Smooth muscle cell of the umbilical artery (primary cell): Measurements from ENCODE around the gene TRPT1. TPM values are rescaled to one million over a fixed set of nuclear protein-coding genes. Genes with fewer than 3 reads are reported as not detected.

Experiments used
- total RNA-seq: library from RNA; depleted of rRNA; stranded (reverse); fragments of >200 nt; gene quantifications from 2 replicates; pipeline ENCODE4 v1.2.3, GENCODE V29; 2014

The TRPT1 gene
- 27.6 and 29.4 TPM in 2 replicates for total RNA-seq

GRCh38 chr11:64225608-64226506 is at the start of gene TRPT1, which contains the start of gene NUDT22:
Gene TRPT1 (minus strand): TSS chr11:64226186. CDS start chr11:64225860, 326 bp downstream.
Gene NUDT22 (plus strand): TSS chr11:64226274. CDS start chr11:64226653, 379 bp downstream.

GRCh38 chr11:64251016-64251752 is 25.2 kb upstream of the TRPT1 start, which contains the start of gene PLCB3:
Gene PLCB3 (plus strand): TSS chr11:64251530. CDS start chr11:64251650, 120 bp downstream.

DNA sequence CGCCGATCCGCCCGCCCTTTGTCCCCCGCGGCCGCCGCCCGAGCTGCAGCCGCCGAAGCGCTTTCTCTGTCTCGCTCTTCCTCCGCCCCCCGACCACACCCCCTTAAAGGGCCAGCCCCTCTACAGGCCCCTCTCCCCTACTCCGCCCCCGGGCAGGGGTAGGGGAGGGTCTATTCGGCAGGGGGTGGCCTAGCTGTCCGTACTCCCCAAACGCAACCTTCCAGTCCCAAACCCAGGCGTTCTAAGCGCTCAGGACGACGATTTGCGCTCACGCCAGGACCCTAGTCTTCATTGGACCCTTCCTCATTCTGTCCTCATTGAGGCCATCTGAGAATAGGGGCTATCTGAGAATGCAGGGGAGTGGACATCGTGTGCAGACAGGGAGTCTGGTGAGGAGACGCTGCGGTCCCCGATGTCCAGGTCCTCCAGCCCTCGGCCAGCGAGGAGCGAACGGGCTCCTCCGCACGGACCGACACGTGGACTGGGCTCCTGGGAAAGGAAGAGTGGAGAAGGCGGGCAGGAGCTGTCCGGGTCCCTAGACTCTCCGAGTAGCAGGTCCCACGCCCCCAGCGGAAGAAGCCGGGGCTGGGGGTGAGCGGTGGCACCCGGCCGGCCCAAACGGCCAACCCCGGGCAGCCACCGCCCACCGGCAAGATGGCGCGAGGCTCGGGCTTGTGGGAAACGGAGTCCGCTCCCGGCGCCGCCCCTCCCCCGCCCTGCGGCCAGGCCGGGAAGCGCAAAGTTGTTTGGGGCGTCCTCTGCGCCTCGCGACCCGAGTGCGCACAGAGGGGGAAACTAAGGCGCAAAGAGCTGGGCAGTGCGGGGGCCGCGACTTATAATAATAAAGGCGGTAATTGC is 21.1 kb upstream of the TRPT1 start, which contains the start of gene PPP1R14B:
TSS of gene PPP1R14B (minus strand) at position 73 of the 858 bp plus-strand sequence. CDS start 270 bp downstream, outside the sequence.

DNA sequence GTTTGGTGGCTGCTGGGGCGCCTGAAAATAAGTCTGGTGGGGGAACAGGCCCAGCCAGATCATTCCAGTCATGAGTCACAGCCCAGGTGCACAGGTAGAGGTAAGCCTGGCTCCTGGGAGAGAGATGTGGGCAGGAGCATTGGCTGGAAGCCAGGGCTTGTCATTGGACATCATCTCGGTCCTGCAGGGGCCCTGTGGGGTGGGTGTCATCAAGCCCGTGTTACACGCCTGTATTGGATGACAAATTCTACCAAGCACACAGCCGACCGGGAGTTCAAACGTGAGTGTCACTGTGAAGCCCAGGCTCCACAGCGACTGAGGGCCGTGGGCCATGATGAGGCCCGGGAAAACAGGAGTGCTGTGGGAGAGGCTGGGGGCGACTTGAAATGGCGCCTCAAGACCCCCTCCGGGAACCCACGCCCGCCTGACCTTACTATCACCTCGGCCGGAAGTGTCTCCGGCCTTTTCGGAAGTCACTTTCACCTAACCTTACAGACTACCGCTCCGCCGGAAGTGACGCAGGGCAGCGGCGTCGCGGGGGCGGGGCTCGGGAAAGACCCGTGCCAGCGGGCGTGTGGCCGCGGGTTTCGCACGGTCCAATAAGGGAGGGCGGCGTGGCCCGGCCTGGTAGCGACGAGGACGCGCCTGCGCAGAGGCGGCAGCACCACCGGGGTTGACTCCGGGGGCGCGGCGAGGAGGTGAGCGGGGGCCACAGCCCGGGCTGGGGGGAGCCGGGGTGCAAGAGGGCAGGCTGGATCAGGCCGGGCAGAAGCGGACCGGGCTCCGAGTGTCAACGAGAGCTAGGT is 14.7 kb upstream of the TRPT1 start, which contains the start of gene FKBP2:
TSS of gene FKBP2 (plus strand) at position 661 of the 806 bp plus-strand sequence. CDS start 1,293 bp downstream, outside the sequence.

GRCh38 chr11:64233913-64234586 is 8.1 kb upstream of the TRPT1 start, which contains the start of gene VEGFB:
Gene VEGFB (plus strand): TSS chr11:64234584. CDS start chr11:64234834, 250 bp downstream.

DNA sequence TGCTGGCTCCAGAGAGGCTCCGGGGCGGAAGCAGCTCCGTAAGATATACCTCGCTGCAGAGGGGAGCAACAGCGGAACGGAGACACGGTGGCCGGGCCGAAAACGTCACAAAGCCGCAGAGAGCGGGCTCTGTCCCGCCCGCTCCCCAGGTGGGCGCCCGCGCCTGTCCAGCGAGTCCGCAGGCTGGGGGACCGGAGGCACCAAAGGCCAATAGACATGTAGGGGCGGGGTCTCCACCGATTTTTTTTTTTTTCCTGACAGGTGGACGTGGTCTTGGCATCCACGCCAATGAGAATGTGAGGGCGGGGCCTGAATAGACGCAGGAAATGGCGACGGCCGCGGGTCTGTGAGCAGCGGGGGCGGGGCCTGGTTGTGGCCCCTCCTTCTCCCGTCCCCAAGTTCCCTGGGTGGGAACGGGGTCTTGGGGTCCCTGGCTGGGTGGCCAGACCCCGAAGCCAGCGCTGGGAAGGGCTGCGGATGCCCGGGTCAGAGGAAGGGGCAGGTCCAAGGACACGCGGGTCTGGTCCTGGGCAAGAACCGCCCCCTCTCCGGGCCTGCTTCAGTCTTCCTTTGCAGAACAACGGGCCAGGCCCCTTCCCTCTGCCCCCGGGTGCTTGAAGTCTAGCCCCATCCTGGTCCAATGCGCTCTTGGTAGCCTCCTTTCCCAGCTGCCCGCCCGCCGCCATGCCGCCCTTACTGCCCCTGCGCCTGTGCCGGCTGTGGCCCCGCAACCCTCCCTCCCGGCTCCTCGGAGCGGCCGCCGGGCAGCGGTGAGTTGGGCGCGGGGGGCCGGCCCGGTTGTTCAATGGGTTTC is 4.4 kb upstream of the TRPT1 start, which contains the start of gene DNAJC4:
TSS of gene DNAJC4 (plus strand) at position 378 of the 814 bp plus-strand sequence. CDS start at position 685, 307 bp downstream.

GRCh38 chr11:64206457-64207255 is 19.3 kb downstream of the TRPT1 start, which contains the start of gene FERMT3:
Gene FERMT3 (plus strand): TSS chr11:64206721. CDS start chr11:64207365, 644 bp downstream.

DNA sequence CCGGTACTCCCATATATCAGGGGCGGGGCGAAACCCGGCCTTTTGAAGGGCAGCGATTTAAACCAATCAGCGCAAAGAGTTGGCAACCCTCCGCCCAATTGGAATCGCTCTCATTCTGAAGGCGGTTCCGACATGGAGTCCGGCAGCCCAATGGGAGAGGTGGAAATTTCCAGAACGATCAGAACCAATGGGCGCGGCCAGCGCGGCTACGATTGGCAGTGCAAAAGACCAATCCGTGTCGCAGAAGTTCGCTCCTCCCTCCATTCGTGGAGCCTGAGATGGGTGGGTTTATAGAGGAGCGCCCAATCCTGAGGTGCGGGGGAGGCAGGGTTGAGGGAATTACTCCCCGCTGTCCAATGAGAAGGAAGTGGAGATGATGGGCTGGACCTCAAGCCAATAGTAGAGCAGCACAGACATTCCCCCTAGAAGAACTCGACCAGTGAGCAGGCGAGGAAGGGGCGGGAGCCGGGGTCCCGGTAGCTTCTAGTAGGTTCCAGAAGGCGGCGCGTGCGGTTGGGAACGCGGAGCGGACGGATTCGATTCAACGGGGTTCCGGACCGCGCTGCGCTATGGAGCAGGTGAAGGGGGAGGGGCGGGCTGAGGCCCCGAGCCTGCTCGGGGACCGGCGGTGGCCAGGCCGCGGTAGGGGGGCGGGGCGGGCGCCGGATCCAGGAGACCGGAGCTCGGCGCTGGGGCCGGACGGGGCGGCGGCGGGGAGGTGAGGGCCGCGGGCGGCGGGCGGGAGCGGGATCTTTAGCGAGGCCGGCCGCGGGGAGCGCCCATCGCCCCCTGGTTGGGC is 40.1 kb downstream of the TRPT1 start, which contains the start of gene STIP1:
TSS of gene STIP1 (plus strand) at position 479 of the 799 bp plus-strand sequence. CDS start at position 570, 91 bp downstream.

Other genes with a start within 250 kb of the TRPT1 start
- 42.8 and 45.6 TPM in 2 replicates for gene OTUB1, start 239.7 kb downstream of the TRPT1 start, total RNA-seq
- 0.09 and 0.59 TPM in 2 replicates for gene FLRT1, start 190.3 kb downstream of the TRPT1 start, total RNA-seq
- gene MACROD1, start 60.1 kb downstream of the TRPT1 start, total RNA-seq: 9.8 and 15.1 TPM in 2 replicates
- 90.0 and 203 TPM in 2 replicates for gene STIP1, start 40.0 kb downstream of the TRPT1 start, total RNA-seq
- gene FERMT3, start 19.5 kb downstream of the TRPT1 start, total RNA-seq: 0.30 and 1.7 TPM in 2 replicates
- gene NUDT22, start 88 bp upstream of the TRPT1 start, total RNA-seq: 45.1 and 49.0 TPM in 2 replicates
- gene DNAJC4, start 4.4 kb upstream of the TRPT1 start, total RNA-seq: 10.8 and 13.7 TPM in 2 replicates
- gene VEGFB, start 8.4 kb upstream of the TRPT1 start, total RNA-seq: 28.2 and 32.9 TPM in 2 replicates
- 53.1 and 63.8 TPM in 2 replicates for gene FKBP2, start 14.9 kb upstream of the TRPT1 start, total RNA-seq
- 175 and 215 TPM in 2 replicates for gene PPP1R14B, start 20.8 kb upstream of the TRPT1 start, total RNA-seq
- 29.4 and 53.7 TPM in 2 replicates for gene PLCB3, start 25.3 kb upstream of the TRPT1 start, total RNA-seq
- 31.4 and 48.1 TPM in 2 replicates for gene BAD, start 58.5 kb upstream of the TRPT1 start, total RNA-seq
- gene GPR137, start 59.7 kb upstream of the TRPT1 start, total RNA-seq: 9.2 and 11.9 TPM in 2 replicates
- gene KCNK4, start 65.1 kb upstream of the TRPT1 start, total RNA-seq: not detected in 2 replicates
- gene CATSPERZ, start 74.2 kb upstream of the TRPT1 start, total RNA-seq: 0.28 TPM in 1 of 2 replicates, not detected in the other
- 24.1 and 28.5 TPM in 2 replicates for gene ESRRA, start 79.3 kb upstream of the TRPT1 start, total RNA-seq
- gene TRMT112, start 91.4 kb upstream of the TRPT1 start, total RNA-seq: 157 and 327 TPM in 2 replicates
- 173 and 330 TPM in 2 replicates for gene PRDX5, start 91.9 kb upstream of the TRPT1 start, total RNA-seq
- 1.3 and 1.5 TPM in 2 replicates for gene CCDC88B, start 114.0 kb upstream of the TRPT1 start, total RNA-seq
- gene RPS6KA4, start 133.0 kb upstream of the TRPT1 start, total RNA-seq: 24.1 and 45.3 TPM in 2 replicates